ENCODE data around the gene ISM2. TPM values are rescaled to one million over a fixed set of nuclear protein-coding genes. Genes with fewer than 3 reads are reported as not detected.

The ISM2 gene
- total and polyA plus RNA-seq, 2 of the 13 experiments (the other 11 are each of a cell fraction or from before 2014, with no cell fraction given): 1.8 to 40.7 TPM

- 0 out of 2 replicates have a peak, but pooled peaks have one; percentile 11 for TF ChIP-seq ZSCAN29 (CRISPR knock-in tag; conservative IDR thresholded peaks at IDR 0.05)
- no peak for TF ChIP-seq ZFP82 (CRISPR knock-in tag; IDR thresholded peaks at IDR 0.05; ENCODE audit: borderline replicate concordance)
- TF ChIP-seq HDAC2 (CRISPR knock-in tag; IDR thresholded peaks at IDR 0.05): no peak; the same call in 1 of the 2 replicates
- TF ChIP-seq PRDM10 (CRISPR knock-in tag; IDR thresholded peaks at IDR 0.05; ENCODE audit: low read depth): no peak
- 0 out of 2 replicates have a peak, but pooled peaks have one; percentile 11 for TF ChIP-seq BORCS8-MEF2B (CRISPR knock-in tag; IDR thresholded peaks at IDR 0.05)
- TF ChIP-seq KDM5B (CRISPR knock-in tag; IDR thresholded peaks at IDR 0.05; ENCODE audit: borderline replicate concordance): peak; percentile 6; the same call in 1 of the 2 replicates
- TF ChIP-seq ATF7 (IDR thresholded peaks at IDR 0.05): no peak
- TF ChIP-seq ATF7 (CRISPR knock-in tag; IDR thresholded peaks at IDR 0.05): no peak; the same call in 1 of the 2 replicates
- no peak for TF ChIP-seq ZNF256 (CRISPR knock-in tag; conservative IDR thresholded peaks at IDR 0.05)
- TF ChIP-seq ZNF615 (CRISPR knock-in tag; IDR thresholded peaks at IDR 0.05; ENCODE audit: borderline replicate concordance): no peak
- TF ChIP-seq RXRB (CRISPR knock-in tag; IDR thresholded peaks at IDR 0.05; ENCODE audit: borderline replicate concordance): 0 out of 2 replicates have a peak, but pooled peaks have one; percentile 26
- no peak for TF ChIP-seq ISX (CRISPR knock-in tag; conservative IDR thresholded peaks at IDR 0.05)
- TF ChIP-seq SETDB1 (CRISPR knock-in tag; IDR thresholded peaks at IDR 0.05; ENCODE audit: borderline replicate concordance): no peak
- no peak for TF ChIP-seq RCOR2 (CRISPR knock-in tag; IDR thresholded peaks at IDR 0.05)
- no peak for TF ChIP-seq ZNF354B (CRISPR knock-in tag; IDR thresholded peaks at IDR 0.05)
- 0 out of 2 replicates have a peak, but pooled peaks have one; percentile 38 for TF ChIP-seq ZNF569 (CRISPR knock-in tag; IDR thresholded peaks at IDR 0.05; ENCODE audit: borderline replicate concordance)
- TF ChIP-seq, protein P1, sequence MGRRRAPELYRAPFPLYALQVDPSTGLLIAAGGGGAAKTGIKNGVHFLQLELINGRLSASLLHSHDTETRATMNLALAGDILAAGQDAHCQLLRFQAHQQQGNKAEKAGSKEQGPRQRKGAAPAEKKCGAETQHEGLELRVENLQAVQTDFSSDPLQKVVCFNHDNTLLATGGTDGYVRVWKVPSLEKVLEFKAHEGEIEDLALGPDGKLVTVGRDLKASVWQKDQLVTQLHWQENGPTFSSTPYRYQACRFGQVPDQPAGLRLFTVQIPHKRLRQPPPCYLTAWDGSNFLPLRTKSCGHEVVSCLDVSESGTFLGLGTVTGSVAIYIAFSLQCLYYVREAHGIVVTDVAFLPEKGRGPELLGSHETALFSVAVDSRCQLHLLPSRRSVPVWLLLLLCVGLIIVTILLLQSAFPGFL (CRISPR knock-in tag; IDR thresholded peaks at IDR 0.05): no peak
- no peak for TF ChIP-seq FOXJ3 (CRISPR knock-in tag; IDR thresholded peaks at IDR 0.05; ENCODE audit: borderline replicate concordance)
- no peak for TF ChIP-seq TP53 (CRISPR knock-in tag; conservative IDR thresholded peaks at IDR 0.05)
- TF ChIP-seq MXD4 (CRISPR knock-in tag; IDR thresholded peaks at IDR 0.05): no peak
- peak; percentile 49 for TF ChIP-seq SKI (IDR thresholded peaks at IDR 0.05; ENCODE audit: partially characterized antibody)
- no peak; the same call in 1 of the 2 replicates for TF ChIP-seq ZNF550 (CRISPR knock-in tag; IDR thresholded peaks at IDR 0.05; ENCODE audit: borderline replicate concordance)
- TF ChIP-seq RFXAP (CRISPR knock-in tag; IDR thresholded peaks at IDR 0.05; ENCODE audit: borderline replicate concordance): no peak
- no peak for TF ChIP-seq DNMT3B (CRISPR knock-in tag; conservative IDR thresholded peaks at IDR 0.05)
- TF ChIP-seq GMEB1 (CRISPR knock-in tag; IDR thresholded peaks at IDR 0.05; ENCODE audit: borderline replicate concordance): peak; percentile 23; the same call in 1 of the 2 replicates
- no peak for TF ChIP-seq SIX1 (CRISPR knock-in tag; IDR thresholded peaks at IDR 0.05; ENCODE audit: borderline replicate concordance)
These were observed 440 bp upstream of the ISM2 start (continued) for GRCh38 chr14:77498984-77499527.

Data from HepG2 (cell line).